ENCODE measurements around the gene STRN3.

Gene STRN3

DNA sequence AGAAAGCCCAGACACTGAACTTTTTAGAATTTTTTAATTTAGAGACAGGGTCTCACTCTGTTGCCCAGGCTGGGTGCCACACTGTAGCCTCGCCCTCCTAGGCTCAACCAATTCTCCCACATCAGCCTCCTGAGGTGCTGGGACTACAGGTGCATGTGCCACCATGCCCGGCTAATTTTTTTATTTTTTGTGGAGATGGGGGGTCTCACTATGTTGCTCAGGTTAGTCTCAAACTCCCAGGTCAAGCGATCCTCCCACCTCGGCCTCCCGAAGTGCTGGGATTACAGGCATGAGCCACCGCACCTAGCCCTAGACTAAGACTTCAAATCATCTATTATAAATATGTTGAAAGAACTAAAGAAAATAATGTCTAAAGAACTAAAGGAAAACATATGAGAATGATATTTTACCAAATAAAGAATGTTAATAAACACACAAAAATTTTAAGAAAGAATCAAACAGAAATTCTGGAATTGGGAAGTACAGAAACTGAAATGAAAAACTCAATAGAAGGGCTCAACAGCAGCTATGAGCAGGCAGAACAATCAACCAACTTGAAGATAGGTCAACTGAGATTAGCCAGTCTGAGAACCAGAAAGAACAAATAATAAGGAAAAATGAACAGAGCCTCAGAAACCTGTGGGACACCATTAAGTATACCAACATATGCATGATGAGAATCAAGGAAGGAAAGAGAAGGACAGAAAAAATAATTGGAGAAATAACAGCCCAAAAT, 27.0 kb downstream of the STRN3 start:
- Histone ChIP-seq H3K4me1 (ENCODE audit: control insufficient read depth in 1 of 2, insufficient read depth in 2 of 2, low read length in 2 of 2) (peaks cover 0 to 17% of the 10 kb centered on the region in 2 donors), H3K27me3 (ENCODE audit: low read depth, low read length) (no peaks in the 10 kb centered on the region), H3K36me3 (ENCODE audit: control insufficient read depth in 1 of 2, insufficient read depth in 2 of 2, low read length in 2 of 2) (peaks cover 0 to 14% of the 10 kb centered on the region in 2 donors), H3K27ac (ENCODE audit: low read length) (no peak overlapping the region), H3K4me3 (ENCODE audit: low read depth in 1 of 2, low read length in 2 of 2) (no peak overlapping the region), H3K9me3 (ENCODE audit: control insufficient read depth in 1 of 2, low read length in 2 of 2) (peaks cover 0 to 9% of the 10 kb centered on the region in 2 donors)

DNA sequence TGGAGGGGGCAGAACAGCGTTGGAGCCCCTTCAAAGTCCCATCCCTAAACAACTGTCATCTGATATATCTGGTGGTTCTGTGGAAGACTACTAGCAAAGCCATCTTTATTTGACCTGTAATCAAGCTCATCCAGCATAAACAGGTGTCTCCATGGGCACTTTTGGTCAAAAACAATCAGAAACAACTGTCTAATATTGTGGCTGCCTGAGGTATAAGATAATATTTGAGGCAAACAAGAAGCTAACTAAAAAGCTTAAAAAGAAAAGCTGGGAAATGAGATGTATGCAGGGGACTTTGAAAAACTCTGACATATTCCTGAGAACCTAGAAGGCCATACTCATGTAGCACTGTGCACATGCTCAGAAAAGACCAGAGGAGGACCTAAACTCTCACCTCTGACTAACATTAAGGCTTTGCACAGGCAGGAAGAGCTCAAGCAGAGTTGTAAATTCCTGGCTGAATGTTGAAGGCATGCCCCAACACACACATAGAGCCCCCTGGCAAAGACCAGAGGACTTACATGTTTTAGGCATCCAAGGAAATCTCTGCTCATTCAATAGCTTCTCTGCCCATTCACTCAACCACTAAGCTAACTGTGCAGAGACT, 28.0 kb downstream of the STRN3 start:
- Histone ChIP-seq H3K4me1 (ENCODE audit: control insufficient read depth in 1 of 2, insufficient read depth in 2 of 2, low read length in 2 of 2) (peaks cover 0 to 17% of the 10 kb centered on the region in 2 donors), H3K9me3 (ENCODE audit: control insufficient read depth in 1 of 2, low read length in 2 of 2) (peaks cover 0 to 9% of the 10 kb centered on the region in 2 donors), H3K27ac (ENCODE audit: low read length) (no peak overlapping the region), H3K4me3 (ENCODE audit: low read depth in 1 of 2, low read length in 2 of 2) (no peak overlapping the region), H3K27me3 (ENCODE audit: low read depth, low read length) (no peaks in the 10 kb centered on the region), H3K36me3 (ENCODE audit: control insufficient read depth in 1 of 2, insufficient read depth in 2 of 2, low read length in 2 of 2) (peaks cover 0 to 14% of the 10 kb centered on the region in 2 donors)

DNA sequence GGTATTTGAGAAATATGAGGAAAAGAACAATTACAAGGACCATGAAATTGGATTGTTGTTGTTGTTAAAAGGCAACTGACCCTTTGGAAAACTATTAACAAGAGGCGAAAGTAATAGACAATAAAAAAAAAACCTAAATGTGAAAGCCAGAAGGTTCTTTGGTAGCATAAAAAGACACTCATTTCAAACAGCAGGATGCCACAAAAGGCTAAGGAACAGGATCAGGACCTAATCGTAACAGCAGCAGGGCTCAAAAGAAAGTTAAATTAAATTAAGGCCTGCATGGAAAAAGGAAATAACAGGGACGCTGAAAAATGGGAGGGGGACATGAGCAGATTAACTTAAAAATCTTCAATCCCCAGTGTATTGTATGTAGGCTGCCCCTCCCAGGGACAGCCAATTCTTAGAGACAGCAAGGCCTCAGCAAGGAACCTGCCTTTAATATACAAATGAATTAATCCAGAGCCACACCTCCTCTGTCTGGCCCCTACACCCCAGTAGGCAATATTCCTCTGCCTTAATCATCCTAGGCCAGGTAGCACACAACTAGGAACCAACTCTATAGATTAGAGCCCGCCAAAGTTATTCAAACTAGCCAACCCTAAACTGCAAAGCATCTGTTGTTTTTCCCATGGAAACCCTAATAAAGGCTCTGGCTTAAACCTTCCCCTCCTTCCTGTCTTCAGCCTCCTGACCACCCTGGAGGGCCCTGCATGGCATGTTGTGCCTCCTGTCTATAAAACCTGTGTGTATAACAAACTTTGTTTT, 29.1 kb downstream of the STRN3 start:
- H3K36me3 ChIP-seq (ENCODE audit: control insufficient read depth in 1 of 2, insufficient read depth in 2 of 2, low read length in 2 of 2) = peaks cover 0 to 14% of the 10 kb centered on the region in 2 donors
- H3K9me3 ChIP-seq (ENCODE audit: control insufficient read depth in 1 of 2, low read length in 2 of 2) = peaks cover 0 to 9% of the 10 kb centered on the region in 2 donors
- H3K4me1 ChIP-seq (ENCODE audit: control insufficient read depth in 1 of 2, insufficient read depth in 2 of 2, low read length in 2 of 2) = peaks cover 0 to 17% of the 10 kb centered on the region in 2 donors
- no peaks in the 10 kb centered on the region for H3K27me3 ChIP-seq (ENCODE audit: low read depth, low read length)
- H3K27ac ChIP-seq (ENCODE audit: low read length) = no peak overlapping the region
- H3K4me3 ChIP-seq (ENCODE audit: low read depth in 1 of 2, low read length in 2 of 2) = no peak overlapping the region

DNA sequence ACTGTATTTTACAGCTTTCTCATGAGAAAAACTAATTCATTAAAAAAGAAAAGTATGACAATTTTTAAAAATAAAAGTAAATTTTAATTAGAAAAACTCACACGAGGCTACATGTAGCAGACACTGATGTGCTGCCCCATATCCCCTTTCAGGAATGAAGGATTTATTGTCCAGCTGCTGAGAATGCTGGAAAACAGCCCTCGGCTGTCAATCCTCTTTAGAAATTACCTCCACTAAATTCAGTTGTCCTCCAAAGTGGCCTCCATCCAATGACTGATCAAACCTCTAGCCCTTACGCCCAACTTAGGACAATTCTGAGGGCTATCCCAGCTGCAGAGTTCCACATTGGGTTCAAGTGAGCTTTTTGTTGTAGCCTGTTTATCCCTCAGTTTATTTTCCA, 30.5 kb downstream of the STRN3 start:
- H3K27me3 ChIP-seq (ENCODE audit: low read depth, low read length) = no peaks in the 10 kb centered on the region
- H3K36me3 ChIP-seq (ENCODE audit: control insufficient read depth in 1 of 2, insufficient read depth in 2 of 2, low read length in 2 of 2) = peaks cover 0 to 14% of the 10 kb centered on the region in 2 donors
- H3K9me3 ChIP-seq (ENCODE audit: control insufficient read depth in 1 of 2, low read length in 2 of 2) = peaks cover 0 to 9% of the 10 kb centered on the region in 2 donors
- peaks cover 4 to 23% of the 10 kb centered on the region in 2 donors for H3K4me1 ChIP-seq (ENCODE audit: control insufficient read depth in 1 of 2, insufficient read depth in 2 of 2, low read length in 2 of 2)
- no peak overlapping the region for H3K4me3 ChIP-seq (ENCODE audit: low read depth in 1 of 2, low read length in 2 of 2)
- peak overlapping the region; percentile 52 for H3K27ac ChIP-seq (ENCODE audit: low read length)

DNA sequence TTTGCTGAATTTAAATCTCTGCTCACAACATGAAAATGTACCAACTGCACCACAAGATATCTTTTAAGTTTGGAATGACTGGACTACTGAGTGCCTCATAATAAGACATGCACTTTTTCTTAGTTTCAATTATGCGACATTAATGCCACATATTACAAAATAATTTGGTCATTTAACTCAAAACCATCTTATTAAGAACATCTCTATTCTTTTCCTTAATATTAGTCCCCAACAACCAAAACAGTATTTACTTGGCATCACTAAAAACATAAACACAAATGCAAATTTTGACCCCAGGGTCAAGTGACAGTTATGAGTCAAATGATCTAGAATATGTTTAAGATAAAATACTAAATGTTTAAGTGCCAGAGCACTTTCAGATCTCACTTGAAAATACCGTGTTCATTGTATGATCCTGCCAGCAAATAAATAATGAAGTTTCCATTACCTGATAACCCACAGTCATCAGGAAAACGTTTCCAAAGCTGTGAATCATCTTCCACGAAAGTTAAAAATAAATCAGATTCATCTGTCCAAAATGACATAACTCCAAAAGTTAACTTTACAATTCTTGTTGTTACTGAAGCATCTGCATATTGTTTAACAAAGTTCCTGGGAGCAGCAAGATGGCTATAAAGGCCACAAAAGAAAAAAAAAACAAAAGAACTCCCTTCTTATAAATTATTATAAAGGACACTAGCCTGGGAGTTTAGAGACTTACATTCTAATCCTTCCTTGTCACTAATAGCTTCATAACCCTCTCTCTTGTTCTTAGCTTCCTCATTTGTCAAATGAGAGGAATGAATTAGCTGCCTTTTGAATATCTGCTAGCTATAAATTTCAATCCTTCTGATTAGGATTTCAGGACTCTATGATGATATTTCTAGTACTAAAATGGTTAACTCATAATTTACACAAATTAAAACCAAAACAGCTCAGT, 31.2 kb downstream of the STRN3 start:
- Histone ChIP-seq H3K4me3 (ENCODE audit: low read depth in 1 of 2, low read length in 2 of 2) (no peak overlapping the region), H3K9me3 (ENCODE audit: control insufficient read depth in 1 of 2, low read length in 2 of 2) (peaks cover 0 to 9% of the 10 kb centered on the region in 2 donors), H3K27ac (ENCODE audit: low read length) (peak overlapping the region; percentile 52)

DNA sequence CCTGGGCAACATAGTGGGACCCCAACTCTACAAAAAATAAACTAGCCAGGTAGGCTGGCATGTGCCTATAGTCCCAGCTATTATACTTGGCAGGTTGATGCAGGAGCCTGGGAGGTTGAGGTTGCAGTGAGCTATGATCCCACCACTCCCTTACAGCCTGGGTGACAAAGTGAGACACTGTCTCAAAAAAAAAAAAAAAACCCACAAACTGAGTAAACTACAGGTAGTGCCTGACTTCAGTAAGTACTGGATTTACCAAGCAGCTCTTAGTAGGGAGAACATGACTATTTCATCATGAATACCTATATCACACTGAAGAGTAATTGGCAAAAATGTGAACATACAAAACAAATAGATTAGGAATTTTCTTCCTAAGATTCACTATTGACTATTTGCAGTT, 33.1 kb downstream of the STRN3 start:
- no peak overlapping the region for H3K27ac ChIP-seq (ENCODE audit: low read length)
- no peak overlapping the region for H3K4me3 ChIP-seq (ENCODE audit: low read depth in 1 of 2, low read length in 2 of 2)
- no peaks in the 10 kb centered on the region for H3K27me3 ChIP-seq (ENCODE audit: low read depth, low read length)
- H3K36me3 ChIP-seq (ENCODE audit: control insufficient read depth in 1 of 2, insufficient read depth in 2 of 2, low read length in 2 of 2) = peaks cover 0 to 6% of the 10 kb centered on the region in 2 donors
- peaks cover 0 to 3% of the 10 kb centered on the region in 2 donors for H3K9me3 ChIP-seq (ENCODE audit: control insufficient read depth in 1 of 2, low read length in 2 of 2)
- peaks cover 4 to 35% of the 10 kb centered on the region in 2 donors for H3K4me1 ChIP-seq (ENCODE audit: control insufficient read depth in 1 of 2, insufficient read depth in 2 of 2, low read length in 2 of 2)

More for the DNA sequence above, 31.2 kb downstream of the STRN3 start:
- Histone ChIP-seq H3K4me1 (ENCODE audit: control insufficient read depth in 1 of 2, insufficient read depth in 2 of 2, low read length in 2 of 2) (peaks cover 4 to 26% of the 10 kb centered on the region in 2 donors), H3K36me3 (ENCODE audit: control insufficient read depth in 1 of 2, insufficient read depth in 2 of 2, low read length in 2 of 2) (peaks cover 0 to 14% of the 10 kb centered on the region in 2 donors), H3K27me3 (ENCODE audit: low read depth, low read length) (no peaks in the 10 kb centered on the region)

DNA sequence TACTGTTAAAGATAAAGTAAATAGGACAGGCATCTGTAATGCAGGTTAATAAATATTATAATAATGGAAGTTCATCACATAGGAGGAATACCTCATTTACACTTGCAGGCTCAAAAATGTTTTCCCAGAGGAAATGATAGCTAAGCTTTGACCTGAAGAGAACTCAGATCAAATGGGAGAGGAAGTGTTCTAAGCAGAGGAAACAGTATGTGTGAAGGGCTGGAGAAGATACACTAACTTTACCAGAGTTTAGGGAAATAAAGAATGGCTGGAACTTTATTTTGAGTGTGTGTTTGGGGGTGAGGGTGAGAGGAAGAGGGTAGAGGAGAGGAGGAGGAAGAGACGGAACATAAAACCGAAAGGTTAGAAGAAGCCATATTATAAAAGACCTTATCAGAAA, 34.8 kb downstream of the STRN3 start:
- Histone ChIP-seq H3K9me3 (ENCODE audit: control insufficient read depth in 1 of 2, low read length in 2 of 2) (no peaks in the 10 kb centered on the region), H3K36me3 (ENCODE audit: control insufficient read depth in 1 of 2, insufficient read depth in 2 of 2, low read length in 2 of 2) (no peaks in the 10 kb centered on the region), H3K27ac (ENCODE audit: low read length) (no peak overlapping the region), H3K4me1 (ENCODE audit: control insufficient read depth in 1 of 2, insufficient read depth in 2 of 2, low read length in 2 of 2) (peaks cover 4 to 49% of the 10 kb centered on the region in 2 donors), H3K27me3 (ENCODE audit: low read depth, low read length) (no peaks in the 10 kb centered on the region), H3K4me3 (ENCODE audit: low read depth in 1 of 2, low read length in 2 of 2) (no peak overlapping the region)

DNA sequence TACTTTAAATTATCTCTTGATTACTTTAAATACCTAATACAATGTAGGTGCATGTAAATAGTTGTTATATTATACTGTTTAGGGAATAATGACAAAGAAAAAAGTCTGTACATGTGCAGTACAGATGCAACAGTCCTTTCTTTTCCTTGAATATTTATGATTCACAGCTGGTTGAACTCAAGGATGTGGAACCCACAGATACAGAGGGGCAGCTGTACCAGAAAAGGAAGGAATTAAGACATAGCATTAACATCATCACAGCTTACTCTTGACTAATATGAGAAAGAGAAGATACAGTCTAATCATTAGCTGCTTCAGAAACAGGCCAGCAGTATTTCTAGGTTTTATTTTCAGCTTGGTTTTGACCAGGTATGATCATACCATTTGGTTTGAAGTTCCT, 35.4 kb downstream of the STRN3 start:
- H3K27ac ChIP-seq (ENCODE audit: low read length) = no peak overlapping the region
- H3K36me3 ChIP-seq (ENCODE audit: control insufficient read depth in 1 of 2, insufficient read depth in 2 of 2, low read length in 2 of 2) = no peaks in the 10 kb centered on the region
- H3K4me3 ChIP-seq (ENCODE audit: low read depth in 1 of 2, low read length in 2 of 2) = no peak overlapping the region
- peaks cover 4 to 49% of the 10 kb centered on the region in 2 donors for H3K4me1 ChIP-seq (ENCODE audit: control insufficient read depth in 1 of 2, insufficient read depth in 2 of 2, low read length in 2 of 2)
- no peaks in the 10 kb centered on the region for H3K27me3 ChIP-seq (ENCODE audit: low read depth, low read length)
- H3K9me3 ChIP-seq (ENCODE audit: control insufficient read depth in 1 of 2, low read length in 2 of 2) = no peaks in the 10 kb centered on the region

DNA sequence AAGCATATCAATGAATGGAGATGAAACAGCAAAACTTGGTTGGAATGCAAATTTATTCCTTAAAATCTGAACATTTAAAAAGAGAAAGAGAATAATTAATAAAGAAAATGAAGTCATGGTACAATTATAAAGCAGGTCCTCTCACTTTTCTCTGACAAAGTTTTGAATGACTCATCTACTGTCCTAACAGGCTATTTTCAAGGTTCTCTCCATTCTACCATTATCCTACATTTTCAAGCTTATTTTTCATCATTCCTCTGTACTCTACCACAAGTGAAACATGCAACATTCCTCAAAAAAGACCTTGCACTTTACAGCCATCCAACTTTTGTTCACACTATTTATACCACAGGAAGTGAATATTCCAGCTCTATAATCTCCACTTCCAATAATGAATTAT, 37.7 kb downstream of the STRN3 start:
- H3K4me1 ChIP-seq (ENCODE audit: control insufficient read depth in 1 of 2, insufficient read depth in 2 of 2, low read length in 2 of 2) = peaks cover 4 to 46% of the 10 kb centered on the region in 2 donors
- no peaks in the 10 kb centered on the region for H3K9me3 ChIP-seq (ENCODE audit: control insufficient read depth in 1 of 2, low read length in 2 of 2)
- H3K27ac ChIP-seq (ENCODE audit: low read length) = peak overlapping the region; percentile 45
- H3K36me3 ChIP-seq (ENCODE audit: control insufficient read depth in 1 of 2, insufficient read depth in 2 of 2, low read length in 2 of 2) = no peaks in the 10 kb centered on the region
- no peaks in the 10 kb centered on the region for H3K27me3 ChIP-seq (ENCODE audit: low read depth, low read length)
- no peak overlapping the region for H3K4me3 ChIP-seq (ENCODE audit: low read depth in 1 of 2, low read length in 2 of 2)

DNA sequence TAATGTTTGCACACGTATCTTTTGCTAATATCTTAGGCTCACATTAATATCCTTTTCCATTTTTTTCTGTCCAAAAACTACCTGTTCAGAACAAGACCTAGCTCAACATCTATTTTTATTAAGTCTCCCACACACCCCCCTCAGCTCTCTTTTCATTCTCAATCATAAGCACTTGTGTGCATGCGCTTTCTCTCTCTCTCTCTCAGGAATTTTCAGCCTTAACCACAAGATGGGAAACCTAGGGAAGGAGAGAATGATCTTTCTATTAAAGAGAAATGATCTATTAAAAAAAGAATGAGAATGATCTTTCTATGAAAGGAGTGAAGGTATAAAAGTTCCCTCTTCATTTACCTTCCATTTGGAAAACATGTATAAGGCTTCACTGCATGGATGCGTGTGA, 40.4 kb downstream of the STRN3 start:
- no peak overlapping the region for H3K27ac ChIP-seq (ENCODE audit: low read length)
- H3K9me3 ChIP-seq (ENCODE audit: control insufficient read depth in 1 of 2, low read length in 2 of 2) = no peaks in the 10 kb centered on the region
- H3K27me3 ChIP-seq (ENCODE audit: low read depth, low read length) = no peaks in the 10 kb centered on the region
- H3K36me3 ChIP-seq (ENCODE audit: control insufficient read depth in 1 of 2, insufficient read depth in 2 of 2, low read length in 2 of 2) = no peaks in the 10 kb centered on the region
- no peak overlapping the region for H3K4me3 ChIP-seq (ENCODE audit: low read depth in 1 of 2, low read length in 2 of 2)
- peaks cover 0 to 50% of the 10 kb centered on the region in 2 donors for H3K4me1 ChIP-seq (ENCODE audit: control insufficient read depth in 1 of 2, insufficient read depth in 2 of 2, low read length in 2 of 2)

Data from muscle layer of duodenum (tissue), 2 donors.